ENCODE results near the gene BRIP1. TPM values are rescaled to one million over a fixed set of nuclear protein-coding genes. Genes with fewer than 3 reads are reported as not detected.

Gene BRIP1
- polyA plus RNA-seq, 1 of the 3 experiments (the other 2 are of a cell fraction): 2.0 TPM

- no peak for DNase-seq
- H4K20me1 ChIP-seq (ENCODE audit: insufficient read depth): no peaks in the 10 kb centered on the region
- H2AFZ ChIP-seq (ENCODE audit: low read depth): no peak overlapping the region
- H3K27ac ChIP-seq (ENCODE audit: low read depth in 2 of 2, low read length in 1 of 2): no peak overlapping the region
- H3K9me2 ChIP-seq: no peaks in the 10 kb centered on the region
- H3K9ac ChIP-seq: no peak overlapping the region
- no peaks in the 10 kb centered on the region for H3K36me3 ChIP-seq (replicated peaks in 1 of 2; ENCODE audit: control insufficient read depth in 1 of 2, insufficient read depth in 2 of 2, low read length in 1 of 2)
- H3F3A ChIP-seq (replicated peaks; ENCODE audit: insufficient read depth): peaks cover 3% of the 10 kb centered on the region
- ChIA-PET POLR2A (no interaction called here), CTCF (interaction anchor here (1.2 kb wide), 1 partner anchor 10 kb away, joined by 3 read pairs; no protein-coding TSS in a partner anchor)
- H3K79me2 ChIP-seq (ENCODE audit: insufficient read depth): no peaks in the 10 kb centered on the region
- H3K27me3 ChIP-seq (ENCODE audit: insufficient read depth): no peaks in the 10 kb centered on the region
- no peak for TF ChIP-seq EZH2phosphoT487 (IDR thresholded peaks at IDR 0.05; ENCODE audit: borderline replicate concordance, low read depth)
- TF ChIP-seq MXI1 (IDR thresholded peaks at IDR 0.05; ENCODE audit: low read depth, low read length): no peak
- no peak for TF ChIP-seq RCOR1 (IDR thresholded peaks at IDR 0.05; ENCODE audit: low read length)
- no peak for TF ChIP-seq IRF3 (IDR thresholded peaks at IDR 0.05; ENCODE audit: low read depth, low read length)
- TF ChIP-seq GABPA (IDR thresholded peaks at IDR 0.05; ENCODE audit: low read depth): no peak
- no peak for TF ChIP-seq TEAD4 (IDR thresholded peaks at IDR 0.05; ENCODE audit: borderline replicate concordance, insufficient read depth)
- no peak for TF ChIP-seq ELF1 (IDR thresholded peaks at IDR 0.05)
- TF ChIP-seq RXRA (IDR thresholded peaks at IDR 0.05; ENCODE audit: borderline replicate concordance, low read depth): no peak
- TF ChIP-seq USF1 (IDR thresholded peaks at IDR 0.05; ENCODE audit: borderline replicate concordance, low read depth): no peak
- no peak for TF ChIP-seq JUND (IDR thresholded peaks at IDR 0.05)
- no peak for TF ChIP-seq NFIC (IDR thresholded peaks at IDR 0.05; ENCODE audit: borderline replicate concordance)
- TF ChIP-seq SMC3 (IDR thresholded peaks at IDR 0.05; ENCODE audit: low read depth, low read length): no peak
- no peak for TF ChIP-seq POLR2AphosphoS5 (IDR thresholded peaks at IDR 0.05; ENCODE audit: low read depth, low read length)
- TF ChIP-seq FOXM1 (IDR thresholded peaks at IDR 0.05; ENCODE audit: low read depth): no peak
- TF ChIP-seq TCF12 (IDR thresholded peaks at IDR 0.05): no peak
- no peak for TF ChIP-seq CHD2 (IDR thresholded peaks at IDR 0.05; ENCODE audit: low read length, partially characterized antibody)
- no peak for TF ChIP-seq GATA2 (CRISPR knock-in tag; IDR thresholded peaks at IDR 0.05)
- no peak overlapping the region for H3K4me3 ChIP-seq (ENCODE audit: low read depth in 2 of 2, low read length in 1 of 2)
- WGBS (ENCODE audit: low lambda C conversion rate): 78% methylated on average over 1 of the region's 1 CpG
- H3K4me2 ChIP-seq: no peak overlapping the region
- H3K4me1 ChIP-seq (ENCODE audit: control insufficient read depth in 1 of 2, insufficient read depth in 2 of 2, low read depth in 1 of 2, low read length in 1 of 2): no peaks in the 10 kb centered on the region
- H3K9me3 ChIP-seq: peaks cover 5% of the 10 kb centered on the region
These were observed 230.5 kb downstream of the BRIP1 start for GRCh38 chr17:61632826-61633225.

- Histone ChIP-seq H3K9me3 (peaks cover 5% of the 10 kb centered on the region), H3K27me3 (ENCODE audit: insufficient read depth) (no peaks in the 10 kb centered on the region), H3K4me3 (ENCODE audit: low read depth in 2 of 2, low read length in 1 of 2) (no peak overlapping the region), H3K36me3 (replicated peaks in 1 of 2; ENCODE audit: control insufficient read depth in 1 of 2, insufficient read depth in 2 of 2, low read length in 1 of 2) (no peaks in the 10 kb centered on the region), H3K9ac (no peak overlapping the region), H3K4me2 (no peak overlapping the region), H3K9me2 (no peaks in the 10 kb centered on the region), H2AFZ (ENCODE audit: low read depth) (no peak overlapping the region), H3F3A (replicated peaks; ENCODE audit: insufficient read depth) (peaks cover 3% of the 10 kb centered on the region), H4K20me1 (ENCODE audit: insufficient read depth) (no peaks in the 10 kb centered on the region), H3K4me1 (ENCODE audit: control insufficient read depth in 1 of 2, insufficient read depth in 2 of 2, low read depth in 1 of 2, low read length in 1 of 2) (no peaks in the 10 kb centered on the region), H3K27ac (ENCODE audit: low read depth in 2 of 2, low read length in 1 of 2) (no peak overlapping the region), H3K79me2 (ENCODE audit: insufficient read depth) (no peaks in the 10 kb centered on the region)
- ChIA-PET CTCF (interaction anchor here (1.0 kb wide), 1 partner anchor 11 kb away, joined by 3 read pairs; no protein-coding TSS in a partner anchor), POLR2A (no interaction called here)
- DNase-seq: no peak
- WGBS (ENCODE audit: low lambda C conversion rate): 19% methylated on average over 1 of the region's 1 CpG
- TF ChIP-seq NFIC (IDR thresholded peaks at IDR 0.05; ENCODE audit: borderline replicate concordance): no peak
- TF ChIP-seq IRF3 (IDR thresholded peaks at IDR 0.05; ENCODE audit: low read depth, low read length): no peak
- TF ChIP-seq ELF1 (IDR thresholded peaks at IDR 0.05): no peak
- no peak for TF ChIP-seq RXRA (IDR thresholded peaks at IDR 0.05; ENCODE audit: borderline replicate concordance, low read depth)
These were observed 231.5 kb downstream of the BRIP1 start for GRCh38 chr17:61631800-61632199.

Small RNA genes lying within 50 kb of the gene (small RNA-seq; reads per million reads assigned to genes)
- gene RF00019: 0 reads per million in 7 experiments

Other genes starting within 250 kb of the BRIP1 start
- 6.7 and 10.8 TPM in 2 replicates for gene INTS2, start 64.5 kb upstream of the BRIP1 start, polyA plus RNA-seq (2012; rRNA removed)
- gene MED13, start 201.8 kb upstream of the BRIP1 start, polyA plus RNA-seq (2012; rRNA removed): 6.3 and 9.2 TPM in 2 replicates

All from SK-N-SH (cell line).